ENCODE data around the gene DENND4A.

DNA sequence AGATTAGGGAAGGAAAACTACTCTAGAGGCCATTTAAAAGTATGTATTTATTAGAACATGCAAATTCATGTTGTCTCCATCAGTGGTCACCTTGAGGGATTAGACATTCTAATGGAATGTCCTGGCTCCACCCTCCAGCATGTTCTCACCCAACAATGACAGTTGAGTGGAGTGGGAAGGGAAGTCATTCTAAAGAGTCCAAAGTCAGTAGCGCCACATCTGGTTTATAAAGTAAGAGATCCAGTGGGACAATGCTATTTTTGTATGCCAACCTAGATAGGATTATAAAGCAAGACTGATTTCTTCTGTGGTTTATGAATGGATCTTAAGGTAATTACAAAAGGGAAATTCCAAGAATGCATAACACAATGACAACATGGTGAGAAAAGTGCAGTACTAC lies 137.1 kb downstream of the DENND4A start:
- TF ChIP-seq CTCF (IDR thresholded peaks at IDR 0.05) (no peak), EP300 (IDR thresholded peaks at IDR 0.05) (no peak)

All from tibial nerve (tissue), 4 donors.